T-helper 22 cell (primary cell): ENCODE measurements around the gene SNRNP25.
"Not testable (repeated sequence)": the region's sequence is repeated elsewhere in the genome, so short reads cannot be mapped to it uniquely, and the experiment has no call there.

Experiments used
- DNase-seq: peaks from one replicate; pipeline ENCODE4 v3.0.0-alpha.2; 2020; ENCODE audit warnings: low read depth

Gene SNRNP25

DNA sequence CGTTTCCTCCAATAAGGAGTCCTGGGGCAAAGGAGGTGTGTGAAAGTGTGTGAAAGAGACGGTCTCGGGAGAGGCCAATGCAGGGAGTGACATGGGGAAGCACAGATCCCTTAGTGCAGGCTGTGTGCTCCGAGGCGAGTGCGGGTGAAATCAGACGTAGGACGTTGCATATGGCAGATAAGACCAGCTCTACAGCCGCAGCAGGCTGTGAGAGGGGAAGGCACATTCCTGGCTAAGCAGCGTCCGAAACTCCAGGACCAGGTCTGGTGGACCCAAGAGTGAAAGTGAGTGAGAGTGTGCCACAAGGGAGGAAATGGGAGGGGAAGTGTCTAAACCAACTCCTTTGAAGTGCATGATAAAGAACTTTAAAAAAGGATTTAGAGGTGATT, 11.6 kb upstream of the SNRNP25 start:
- no peak for DNase-seq

GRCh38 chr16:42691-43090, 10.9 kb upstream of the SNRNP25 start:
- DNase-seq, result no peak

GRCh38 chr16:43294-43693, 10.3 kb upstream of the SNRNP25 start:
- no peak for DNase-seq

GRCh38 chr16:44655-45054, 9.0 kb upstream of the SNRNP25 start:
- DNase-seq, result no peak

DNA sequence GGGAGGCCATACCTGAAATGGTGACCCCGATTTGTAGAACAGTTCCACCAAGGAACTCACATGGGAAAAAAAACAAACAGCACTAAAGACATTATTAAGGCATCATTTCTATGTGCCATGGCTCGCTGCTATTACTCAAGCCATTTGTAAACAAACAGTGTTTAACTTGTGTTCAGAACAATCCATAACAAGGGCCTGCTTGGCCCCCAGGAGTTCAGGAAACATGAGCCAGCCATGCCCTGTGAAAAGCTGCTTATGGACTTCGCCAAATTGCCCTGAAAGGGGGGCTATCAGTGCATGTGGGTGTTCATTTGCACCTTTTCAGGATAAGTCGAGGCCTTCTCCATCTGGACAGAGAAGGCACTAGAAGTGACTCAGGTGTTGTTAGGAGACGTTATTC, 8.2 kb upstream of the SNRNP25 start:
- no peak for DNase-seq

DNA sequence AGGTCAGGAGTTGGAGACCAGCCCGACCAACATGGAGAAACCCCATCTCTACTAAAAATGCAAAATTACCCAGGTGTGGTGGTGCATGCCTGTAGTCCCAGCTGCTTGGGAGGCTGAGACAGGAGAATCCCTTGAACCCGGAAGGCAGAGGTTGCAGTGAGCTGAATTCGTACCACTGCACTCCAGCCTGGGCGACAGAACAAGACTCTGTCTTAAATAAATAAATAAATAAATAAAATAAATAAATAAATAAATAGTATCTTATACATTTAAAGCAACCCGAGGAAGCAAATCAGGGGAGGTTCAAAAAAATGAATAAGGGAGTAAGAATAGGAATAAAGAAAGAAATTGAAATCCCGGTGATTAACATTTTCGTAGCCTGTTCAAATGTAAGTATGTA, 7.1 kb upstream of the SNRNP25 start:
- not testable (repeated sequence) for DNase-seq

DNA sequence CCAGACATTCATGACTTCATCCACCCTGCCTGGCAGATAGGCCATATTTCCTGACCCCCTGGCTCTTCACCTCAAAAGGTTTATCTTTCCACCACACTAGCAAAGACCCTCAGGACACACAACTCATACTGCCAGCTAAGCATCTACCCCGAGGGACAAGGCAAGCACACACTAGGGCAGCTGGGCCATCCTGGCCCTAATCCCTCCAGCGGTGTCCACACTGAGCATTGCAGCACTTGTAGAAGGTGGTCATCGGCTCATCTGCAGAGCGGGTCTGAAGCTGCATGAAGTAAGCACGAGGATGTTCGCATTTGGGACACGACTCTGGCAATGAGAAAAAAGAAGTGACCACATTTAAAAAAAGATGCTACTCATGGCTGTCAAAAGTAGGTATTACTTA, 6.4 kb upstream of the SNRNP25 start:
- DNase-seq, result no peak

- no peak for DNase-seq
These were observed 2.6 kb upstream of the SNRNP25 start for GRCh38 chr16:50769-51591.

DNA sequence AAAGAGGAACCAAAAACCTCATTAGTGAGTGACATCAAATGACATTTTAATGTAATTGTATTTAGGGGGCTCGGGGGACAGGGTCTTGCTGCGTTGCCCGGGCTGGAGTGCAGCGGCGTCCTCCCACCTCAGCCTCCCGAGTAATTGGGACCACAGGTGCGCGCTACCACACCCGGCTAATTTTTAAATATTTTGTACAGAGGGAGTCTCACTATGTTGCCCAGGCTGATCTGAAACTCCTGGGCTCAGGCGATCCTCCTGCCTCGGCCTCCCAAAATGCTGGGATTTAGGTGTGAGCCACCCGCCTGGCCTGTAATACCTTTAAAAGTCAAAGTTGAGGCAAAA, 581 bp downstream of the SNRNP25 start:
- DNase-seq, result no peak

DNA sequence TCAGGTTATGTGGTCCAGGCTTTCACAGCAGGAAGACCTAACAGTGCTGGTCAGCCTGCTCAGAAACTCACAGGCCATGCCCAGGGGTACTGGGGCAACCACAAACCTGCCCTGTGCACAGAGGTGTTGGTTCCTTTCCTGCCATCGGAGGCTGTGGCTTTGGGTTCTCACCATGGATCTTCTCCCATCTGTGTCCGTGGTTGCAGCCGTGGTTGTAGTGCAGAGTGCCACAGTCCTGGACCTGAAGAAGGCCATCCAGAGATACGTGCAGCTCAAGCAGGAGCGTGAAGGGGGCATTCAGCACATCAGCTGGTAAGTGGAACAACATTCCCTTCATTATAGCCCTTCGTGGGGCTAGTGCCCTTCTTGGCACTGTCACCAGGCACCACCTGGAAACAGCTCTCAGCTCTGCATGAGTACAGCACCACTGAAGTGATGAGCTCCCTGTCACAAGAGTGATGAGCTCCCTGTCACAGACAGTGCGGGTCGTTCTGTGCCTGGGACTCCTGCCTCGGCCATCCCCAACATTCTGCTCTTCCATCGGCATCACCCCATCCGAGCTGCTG, 2.0 kb downstream of the SNRNP25 start:
- DNase-seq, result no peak

DNA sequence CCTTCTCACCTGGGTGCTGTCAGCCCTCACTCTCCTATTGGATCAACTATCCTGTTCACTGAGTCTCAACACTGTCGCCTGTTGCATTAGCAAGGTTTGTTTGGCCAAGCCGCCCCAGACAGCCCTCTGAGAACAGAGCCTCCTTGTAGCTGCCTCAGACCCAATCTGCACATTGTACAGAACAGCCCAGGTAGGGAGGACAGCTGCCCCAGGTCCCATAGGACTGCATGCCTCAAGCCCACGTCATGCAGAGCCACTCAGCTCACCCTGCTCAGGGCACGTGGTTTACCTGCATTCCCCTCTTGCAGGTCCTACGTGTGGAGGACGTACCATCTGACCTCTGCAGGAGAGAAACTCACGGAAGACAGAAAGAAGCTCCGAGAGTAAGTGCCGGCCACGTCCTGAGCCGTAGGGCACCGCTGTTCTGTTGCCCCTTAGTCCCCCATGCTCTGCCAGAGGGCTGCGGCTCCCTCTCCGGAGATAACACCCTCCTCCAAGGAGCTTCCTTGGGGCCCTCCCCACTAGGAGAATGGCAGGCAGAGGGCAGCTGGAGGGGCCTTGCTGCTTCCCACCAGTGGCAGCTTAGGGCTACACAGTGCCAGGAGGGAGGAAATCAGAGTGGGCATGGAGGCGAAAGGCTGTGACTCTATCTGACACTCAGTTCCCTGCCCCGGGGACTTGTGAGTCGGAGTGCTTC, 2.8 kb downstream of the SNRNP25 start:
- no peak for DNase-seq

- no peak for DNase-seq
These were observed 4.1 kb downstream of the SNRNP25 start for GRCh38 chr16:57711-58110.

DNA sequence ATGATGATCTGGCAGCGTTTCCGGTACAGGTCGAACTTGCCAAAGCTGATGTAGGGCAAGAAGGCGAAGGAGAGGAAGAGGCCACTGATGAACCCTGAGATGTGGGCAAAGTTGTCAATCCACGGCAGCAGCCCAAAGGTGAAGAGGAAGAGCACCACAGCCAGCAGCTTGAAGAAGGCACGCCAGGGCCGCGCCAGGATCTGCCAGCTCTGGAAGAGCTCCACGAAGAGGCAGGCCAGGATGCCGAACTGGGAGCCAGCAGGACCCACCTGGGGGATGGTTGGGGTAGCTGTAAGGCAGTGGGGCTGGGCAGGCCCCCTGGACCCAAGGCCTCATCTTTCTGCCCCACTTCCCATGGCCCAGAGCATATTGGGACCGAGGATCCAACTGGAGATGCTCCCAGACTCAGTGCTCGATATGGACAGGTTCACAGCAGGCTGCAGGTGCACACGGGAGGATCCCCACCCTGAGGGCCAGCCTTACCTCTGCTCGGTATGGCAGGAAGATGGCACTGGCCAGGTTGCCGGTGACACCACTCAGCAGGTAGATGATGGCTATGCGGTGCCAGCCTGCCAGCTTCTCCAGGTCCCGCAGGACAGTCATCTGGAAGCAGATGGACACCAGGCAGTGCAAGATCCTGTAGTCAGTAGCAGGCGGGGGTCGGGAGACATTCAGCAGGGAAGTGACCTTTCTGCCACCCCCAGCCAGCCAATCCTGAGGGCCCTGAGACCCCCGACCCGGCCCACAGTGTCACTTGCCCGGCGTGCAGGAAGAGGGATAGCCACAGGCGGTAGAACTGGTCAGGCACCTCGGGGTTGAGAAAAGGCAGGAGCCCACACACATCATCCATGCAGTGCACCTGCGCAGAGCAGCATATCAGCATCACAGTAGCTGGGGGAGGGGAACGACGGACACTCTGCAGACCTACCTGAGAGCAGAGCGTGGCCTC, 5.1 kb downstream of the SNRNP25 start:
- no peak for DNase-seq

- no peak for DNase-seq
These were observed 5.9 kb downstream of the SNRNP25 start for GRCh38 chr16:59440-60059.

- no peak for DNase-seq
These were observed 6.5 kb downstream of the SNRNP25 start for GRCh38 chr16:60166-60565.

GRCh38 chr16:60929-61878, 7.6 kb downstream of the SNRNP25 start:
- DNase-seq, result no peak

GRCh38 chr16:61879-62281, 8.3 kb downstream of the SNRNP25 start:
- DNase-seq, result no peak

DNA sequence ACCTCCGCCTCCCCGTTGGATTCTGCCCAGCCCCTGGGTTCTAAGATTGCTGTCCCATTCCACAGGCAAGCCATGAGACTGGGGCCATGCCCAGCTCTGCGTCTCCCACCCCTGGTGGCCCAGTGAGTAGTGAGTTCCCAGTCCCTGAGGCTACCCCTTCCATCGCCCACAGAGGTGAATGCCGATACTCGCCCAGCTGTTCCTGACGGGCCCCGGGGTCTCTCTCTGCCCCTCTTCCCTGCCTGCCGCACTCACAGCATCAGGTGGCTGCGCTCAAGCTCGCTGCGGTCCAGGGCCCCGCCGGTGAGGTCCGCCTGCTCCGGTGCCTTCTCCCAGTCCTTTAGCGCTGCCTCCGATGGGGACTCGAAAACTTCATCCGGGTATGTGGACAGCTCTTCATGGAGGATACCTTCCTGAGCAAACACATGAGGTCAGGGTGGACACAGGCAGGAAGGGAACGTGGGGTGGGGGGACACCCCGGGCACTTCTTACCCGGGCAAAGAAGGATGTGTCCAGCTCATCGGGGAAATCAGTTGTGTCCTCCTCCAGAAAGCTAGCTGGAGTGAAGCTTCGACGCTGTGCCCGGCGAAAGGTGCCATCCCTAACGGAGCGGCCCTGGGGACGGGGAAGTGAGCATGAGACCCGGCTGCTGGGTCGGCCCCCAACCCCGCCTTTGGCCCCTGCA, 8.8 kb downstream of the SNRNP25 start:
- DNase-seq, result no peak

DNA sequence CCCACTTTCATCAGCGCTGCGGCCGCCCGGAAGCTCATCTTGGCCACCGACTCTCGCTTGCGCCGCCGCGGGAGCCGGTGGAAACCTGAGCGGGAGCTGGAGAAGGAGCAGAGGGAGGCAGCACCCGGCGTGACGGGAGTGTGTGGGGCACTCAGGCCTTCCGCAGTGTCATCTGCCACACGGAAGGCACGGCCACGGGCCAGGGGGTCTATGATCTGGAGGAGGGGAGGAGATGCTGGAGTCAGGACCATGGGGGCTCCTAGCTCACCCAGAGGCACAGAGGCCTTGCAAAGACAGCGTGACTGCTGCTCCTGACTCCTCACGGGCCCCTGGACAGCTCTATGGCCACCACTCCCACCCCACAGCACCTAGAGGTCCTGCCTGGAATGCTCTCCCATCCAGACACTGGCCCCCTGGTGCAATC, 9.4 kb downstream of the SNRNP25 start:
- DNase-seq, result no peak

DNA sequence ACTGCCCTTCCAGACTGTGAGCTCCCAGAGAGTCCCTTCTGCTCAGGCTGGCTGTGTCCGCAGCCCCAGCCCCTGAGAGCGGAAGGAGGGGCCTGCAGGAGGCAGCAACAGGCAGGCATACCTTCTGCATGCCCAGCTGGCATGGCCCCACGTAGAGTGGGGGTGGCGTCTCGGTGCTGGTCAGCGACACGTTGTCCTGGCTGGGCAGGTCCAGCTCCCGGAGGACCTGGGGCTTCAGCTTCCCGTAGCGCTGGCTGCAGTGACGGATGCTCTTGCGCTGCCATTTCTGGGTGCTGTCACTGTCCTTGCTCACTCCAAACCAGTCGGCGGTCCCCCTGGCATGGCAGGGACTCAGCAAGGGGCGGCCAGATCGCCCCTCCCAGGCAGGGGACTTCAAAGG, 9.8 kb downstream of the SNRNP25 start:
- no peak for DNase-seq
